HG02981 (cell line): Measurements from ENCODE around the gene TRIM25.
A peak's percentile ranks its signal among the peaks of the same experiment; 100 is the strongest.
"Not testable (repeated sequence)": the region's sequence is repeated elsewhere in the genome, so short reads cannot be mapped to it uniquely, and the experiment has no call there.

ENCODE experiments used
- ATAC-seq: cut with Tn5 transposase; IDR thresholded peaks from one replicate; pipeline ENCODE4 v1.9.1; 2021; ENCODE audit warnings: mild to moderate bottlenecking, moderate library complexity; ENCODE audit not compliant: unreplicated experiment

TRIM25 gene

GRCh38 chr17:56913867-56914580, at the start of gene TRIM25:
Gene TRIM25 (minus strand): TSS chr17:56914049. CDS start chr17:56913988, 61 bp downstream.
- peak; percentile 75 for ATAC-seq

DNA sequence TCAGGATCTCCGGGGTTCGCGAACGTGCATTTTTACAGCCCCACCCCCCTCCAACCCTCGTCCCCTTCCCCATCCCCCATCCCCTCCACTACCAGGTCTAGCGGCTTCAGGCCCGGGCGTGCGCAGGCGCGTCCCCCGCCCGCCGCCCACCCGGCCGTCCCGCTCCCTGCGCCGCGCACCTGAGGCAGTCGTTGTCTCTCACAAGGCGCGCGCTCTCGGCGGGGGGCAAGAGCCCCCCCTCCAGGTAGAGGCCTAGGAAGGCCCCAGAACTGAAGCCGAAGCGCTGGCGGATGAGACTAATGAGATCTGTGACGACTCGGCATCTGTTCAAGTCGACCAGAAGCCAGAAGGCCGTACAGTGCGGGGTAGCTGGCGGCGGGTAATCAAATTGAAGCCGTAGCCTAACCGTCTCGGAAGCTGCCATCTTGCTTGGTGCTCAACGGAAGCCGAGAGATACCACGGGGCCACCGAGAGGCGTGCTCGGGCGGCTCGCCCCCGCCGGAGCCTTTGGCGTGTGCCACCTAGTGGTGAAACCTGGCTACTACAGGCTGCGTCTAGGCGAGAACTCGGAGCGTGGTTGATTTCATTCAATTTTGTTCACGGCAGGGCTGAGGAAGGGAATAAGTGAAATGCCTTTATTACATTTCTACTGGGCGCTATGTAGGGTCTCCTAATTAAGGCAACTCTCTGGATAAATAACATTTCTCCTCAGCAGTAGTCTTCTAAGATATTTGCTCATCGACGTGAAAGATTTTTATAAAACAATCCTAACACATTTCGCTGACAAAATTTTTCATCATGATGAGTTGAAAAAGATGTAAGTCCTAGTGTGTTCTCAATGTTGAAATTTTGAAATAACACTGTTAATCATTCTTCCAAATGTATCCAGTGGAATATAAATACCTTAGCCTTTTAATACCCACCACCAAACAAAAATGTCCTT, 47.0 kb upstream of the TRIM25 start, which contains the start of gene COIL:
TSS of gene COIL (minus strand) at position 455 of the 943 bp plus-strand sequence. CDS start at position 424, 31 bp downstream.
- ATAC-seq, result peak; percentile 99

GRCh38 chr17:56956992-56957391, 43.1 kb upstream of the TRIM25 start:
- no peak for ATAC-seq

GRCh38 chr17:56949595-56949994, 35.7 kb upstream of the TRIM25 start:
- ATAC-seq, result no peak

- no peak for ATAC-seq
These were observed 34.6 kb upstream of the TRIM25 start for GRCh38 chr17:56948491-56948890.

- no peak for ATAC-seq
These were observed 33.9 kb upstream of the TRIM25 start for GRCh38 chr17:56947741-56948140.

DNA sequence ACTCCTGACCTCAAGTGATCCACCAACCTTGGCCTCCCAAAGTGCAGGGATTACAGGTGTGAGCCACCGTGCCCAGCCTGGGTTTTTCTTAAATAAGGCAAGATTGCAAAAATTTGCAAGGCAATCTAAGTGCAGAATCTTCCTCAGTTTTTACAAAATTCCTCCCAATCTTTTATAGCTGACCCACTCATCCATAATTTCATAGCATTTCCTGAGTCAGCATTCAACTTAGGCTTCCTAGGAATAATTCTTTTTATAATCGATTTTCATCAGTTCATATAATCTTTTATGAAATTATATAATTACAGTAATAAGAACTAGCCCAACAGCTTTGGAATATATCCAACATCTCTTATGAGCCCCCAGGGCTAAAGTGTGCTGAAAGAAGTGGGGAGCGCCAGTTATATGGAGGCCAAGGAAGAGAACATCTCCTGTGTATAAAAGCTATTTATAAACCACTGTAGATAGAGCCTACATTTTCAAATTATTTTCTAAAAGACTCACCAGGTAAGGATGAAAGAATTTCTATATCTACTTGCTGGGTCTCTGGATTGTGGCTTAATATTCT, 32.2 kb upstream of the TRIM25 start:
- ATAC-seq, result no peak

- ATAC-seq, result no peak
These were observed 29.8 kb upstream of the TRIM25 start for GRCh38 chr17:56943505-56944125.

DNA sequence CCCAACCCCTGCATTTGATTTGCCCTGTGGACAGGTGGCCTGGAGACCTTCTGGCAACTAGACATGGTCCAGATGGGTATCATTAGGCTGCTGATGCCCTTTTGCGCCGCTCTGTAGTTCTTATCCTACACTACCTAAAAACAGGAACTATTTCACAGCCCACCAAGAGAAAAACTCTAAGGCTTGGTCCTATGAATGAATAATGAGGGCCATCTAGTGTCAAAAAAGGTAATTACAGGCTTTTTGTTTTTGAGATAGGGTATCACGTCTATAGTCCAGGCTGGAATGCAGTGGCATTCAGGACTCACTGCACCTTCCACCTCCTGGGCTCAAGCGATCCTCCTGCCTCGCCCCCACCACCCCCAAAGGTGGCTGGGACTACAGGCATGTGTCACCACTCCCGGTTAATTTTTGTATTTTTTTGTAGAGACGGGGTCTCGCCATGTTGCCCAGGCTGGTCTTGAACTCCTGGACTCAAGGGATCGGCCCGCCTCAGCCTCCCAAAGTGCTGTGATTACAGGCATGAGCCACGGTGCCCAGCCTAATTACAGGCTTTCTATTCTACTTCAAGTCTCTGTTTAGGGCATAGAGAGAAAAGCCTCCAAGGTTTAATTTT, 26.1 kb upstream of the TRIM25 start:
- ATAC-seq, result peak; percentile 54

GRCh38 chr17:56938206-56938605, 24.4 kb upstream of the TRIM25 start:
- not testable (repeated sequence) for ATAC-seq

DNA sequence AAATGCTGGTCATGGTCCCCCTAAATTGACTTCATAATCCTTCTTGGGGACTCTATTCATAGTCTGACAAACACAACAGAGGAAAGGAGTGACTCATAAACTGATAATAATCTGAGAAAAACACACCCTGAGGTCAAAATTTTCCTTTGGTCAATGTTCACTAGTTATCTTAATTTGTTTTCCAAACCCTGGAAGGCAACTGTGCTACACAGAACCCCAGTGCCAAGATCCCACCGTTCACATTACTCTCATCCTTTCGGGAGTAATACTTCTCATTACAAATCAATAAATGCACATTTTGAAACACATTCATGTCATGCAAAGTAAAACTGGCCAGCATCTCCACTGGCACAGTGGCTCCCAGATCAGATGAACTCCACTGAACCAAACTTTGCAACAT, 23.8 kb upstream of the TRIM25 start:
- ATAC-seq, result no peak

- ATAC-seq, result no peak
These were observed 23.0 kb upstream of the TRIM25 start for GRCh38 chr17:56936697-56937322.

GRCh38 chr17:56935461-56935860, 21.6 kb upstream of the TRIM25 start:
- no peak for ATAC-seq

- no peak for ATAC-seq
These were observed 20.4 kb upstream of the TRIM25 start for GRCh38 chr17:56934280-56934679.

- no peak for ATAC-seq
These were observed 20.0 kb upstream of the TRIM25 start for GRCh38 chr17:56933868-56934267.

GRCh38 chr17:56933151-56933745, 19.4 kb upstream of the TRIM25 start:
- ATAC-seq, result no peak

GRCh38 chr17:56930739-56931337, 17.0 kb upstream of the TRIM25 start:
- ATAC-seq, result no peak

DNA sequence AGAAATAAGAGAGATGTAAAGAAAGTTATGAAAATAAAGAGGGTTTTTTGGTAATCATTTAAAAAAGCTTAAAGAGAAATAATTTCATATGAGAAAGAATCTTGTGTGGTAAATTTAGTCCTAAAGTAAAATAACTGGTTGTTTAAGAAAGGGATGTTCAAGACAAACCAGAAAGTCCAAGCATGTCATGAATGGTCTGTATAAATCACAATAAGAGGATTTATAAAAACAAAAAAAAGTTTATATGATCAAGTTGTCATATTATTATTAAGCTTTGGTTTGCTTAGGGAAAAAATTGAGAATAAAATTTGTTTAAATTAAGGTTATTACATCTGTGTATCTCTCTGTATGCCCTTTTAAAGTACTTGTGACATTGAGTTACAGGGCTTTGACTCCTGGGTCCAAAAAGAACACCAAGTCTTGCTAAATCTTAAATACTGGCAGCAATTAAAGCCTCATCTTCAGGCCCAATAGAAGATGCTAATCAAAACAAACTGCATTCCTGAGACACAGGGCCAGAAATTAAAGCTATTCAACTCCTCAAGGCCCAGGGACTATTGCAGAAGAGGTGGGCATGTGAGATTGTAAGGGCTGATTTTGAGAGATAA, 15.6 kb upstream of the TRIM25 start:
- ATAC-seq, result no peak

- ATAC-seq, result no peak
These were observed 14.7 kb upstream of the TRIM25 start for GRCh38 chr17:56928586-56928985.
